Measurements from ENCODE around the gene KCTD5. TPM values are rescaled to one million over a fixed set of nuclear protein-coding genes. Genes with fewer than 3 reads are reported as not detected.

The KCTD5 gene
- total and polyA plus RNA-seq, 2 of the 8 experiments (the other 6 are each of a cell fraction or from before 2014, with no cell fraction given) = 26.6 to 31.8 TPM

DNA sequence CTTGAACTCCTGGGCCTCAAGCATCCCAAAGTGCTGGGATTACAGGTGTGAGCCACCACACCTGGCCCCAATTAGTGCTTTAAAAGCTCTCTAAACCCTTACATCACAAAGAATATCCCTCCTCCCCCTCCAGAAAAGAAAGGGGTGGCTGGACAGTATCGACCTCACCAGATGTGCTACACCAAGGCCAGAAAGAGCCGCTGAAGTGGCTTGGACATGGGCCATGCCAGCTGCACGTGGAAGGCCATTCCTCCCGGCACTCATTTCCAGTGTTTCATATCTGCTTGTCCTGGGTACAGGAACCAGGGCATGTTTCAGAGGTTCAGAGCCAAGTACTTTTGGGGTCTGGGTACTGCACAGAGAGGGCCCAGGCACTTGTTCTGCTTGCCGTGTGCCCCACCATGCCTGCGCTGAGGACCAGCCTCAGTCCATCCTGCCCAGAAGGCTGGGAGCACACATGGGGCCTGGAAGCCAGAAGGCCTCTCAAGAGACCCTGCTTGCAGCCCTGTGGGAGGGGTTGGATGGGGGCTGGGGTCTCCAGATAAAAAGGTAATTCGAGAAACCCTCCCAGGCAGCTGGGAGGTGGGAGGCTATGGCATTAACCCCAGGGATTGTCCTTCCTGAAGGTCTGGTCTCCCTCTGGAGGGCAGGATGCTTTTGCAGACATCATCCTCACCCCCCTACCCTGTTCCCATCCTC is 66.6 kb downstream of the KCTD5 start (continued):
- TF ChIP-seq, protein P1, sequence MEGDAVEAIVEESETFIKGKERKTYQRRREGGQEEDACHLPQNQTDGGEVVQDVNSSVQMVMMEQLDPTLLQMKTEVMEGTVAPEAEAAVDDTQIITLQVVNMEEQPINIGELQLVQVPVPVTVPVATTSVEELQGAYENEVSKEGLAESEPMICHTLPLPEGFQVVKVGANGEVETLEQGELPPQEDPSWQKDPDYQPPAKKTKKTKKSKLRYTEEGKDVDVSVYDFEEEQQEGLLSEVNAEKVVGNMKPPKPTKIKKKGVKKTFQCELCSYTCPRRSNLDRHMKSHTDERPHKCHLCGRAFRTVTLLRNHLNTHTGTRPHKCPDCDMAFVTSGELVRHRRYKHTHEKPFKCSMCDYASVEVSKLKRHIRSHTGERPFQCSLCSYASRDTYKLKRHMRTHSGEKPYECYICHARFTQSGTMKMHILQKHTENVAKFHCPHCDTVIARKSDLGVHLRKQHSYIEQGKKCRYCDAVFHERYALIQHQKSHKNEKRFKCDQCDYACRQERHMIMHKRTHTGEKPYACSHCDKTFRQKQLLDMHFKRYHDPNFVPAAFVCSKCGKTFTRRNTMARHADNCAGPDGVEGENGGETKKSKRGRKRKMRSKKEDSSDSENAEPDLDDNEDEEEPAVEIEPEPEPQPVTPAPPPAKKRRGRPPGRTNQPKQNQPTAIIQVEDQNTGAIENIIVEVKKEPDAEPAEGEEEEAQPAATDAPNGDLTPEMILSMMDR (IDR thresholded peaks at IDR 0.05; ENCODE audit: control extremely low read depth in 1 of 3, insufficient read depth in 1 of 3, low read depth in 1 of 3, low read length in 3 of 3) = no peak
- TF ChIP-seq KDM1A (IDR thresholded peaks at IDR 0.05; ENCODE audit: borderline replicate concordance, low read length) (no peak), BCL11A (IDR thresholded peaks at IDR 0.05; ENCODE audit: low read depth in 2 of 2, low read length in 2 of 2) (no peak), RNF2 (IDR thresholded peaks at IDR 0.05; ENCODE audit: borderline replicate concordance, low read depth, low read length, missing control alignments, poor library complexity, severe bottlenecking) (no peak), BRCA1 (IDR thresholded peaks at IDR 0.05; ENCODE audit: low read depth, low read length) (no peak), SIRT6 (IDR thresholded peaks at IDR 0.05; ENCODE audit: low read length) (no peak), SP4 (IDR thresholded peaks at IDR 0.05; ENCODE audit: low read length) (no peak), GABPA (IDR thresholded peaks at IDR 0.05; ENCODE audit: borderline replicate concordance, insufficient read depth, low read length) (no peak)
- TF ChIP-seq, protein P2, sequence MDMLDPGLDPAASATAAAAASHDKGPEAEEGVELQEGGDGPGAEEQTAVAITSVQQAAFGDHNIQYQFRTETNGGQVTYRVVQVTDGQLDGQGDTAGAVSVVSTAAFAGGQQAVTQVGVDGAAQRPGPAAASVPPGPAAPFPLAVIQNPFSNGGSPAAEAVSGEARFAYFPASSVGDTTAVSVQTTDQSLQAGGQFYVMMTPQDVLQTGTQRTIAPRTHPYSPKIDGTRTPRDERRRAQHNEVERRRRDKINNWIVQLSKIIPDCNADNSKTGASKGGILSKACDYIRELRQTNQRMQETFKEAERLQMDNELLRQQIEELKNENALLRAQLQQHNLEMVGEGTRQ (IDR thresholded peaks at IDR 0.05; ENCODE audit: low read length) = no peak
